ENCODE results near the gene HCFC1R1. TPM values are rescaled to one million over a fixed set of nuclear protein-coding genes. Genes with fewer than 3 reads are reported as not detected.

HCFC1R1 gene
- total and polyA plus RNA-seq, 2 experiments from 2014 or later = 30.2 to 192 TPM

- no peak for TF ChIP-seq ZNF462 (CRISPR knock-in tag; IDR thresholded peaks at IDR 0.05)
- no peak for TF ChIP-seq STAT1 (IDR thresholded peaks at IDR 0.05; ENCODE audit: unreplicated experiment)
- TF ChIP-seq POLR2AphosphoS5 (IDR thresholded peaks at IDR 0.05; ENCODE audit: low read depth) = peak; percentile 90
- no peak for TF ChIP-seq EZH2 (IDR thresholded peaks at IDR 0.05; ENCODE audit: low read depth, unreplicated experiment)
Observed at GRCh38 chr16:2980227-2981176, 43.2 kb downstream of the HCFC1R1 start, which contains the start of gene PKMYT1 (continued).

DNA sequence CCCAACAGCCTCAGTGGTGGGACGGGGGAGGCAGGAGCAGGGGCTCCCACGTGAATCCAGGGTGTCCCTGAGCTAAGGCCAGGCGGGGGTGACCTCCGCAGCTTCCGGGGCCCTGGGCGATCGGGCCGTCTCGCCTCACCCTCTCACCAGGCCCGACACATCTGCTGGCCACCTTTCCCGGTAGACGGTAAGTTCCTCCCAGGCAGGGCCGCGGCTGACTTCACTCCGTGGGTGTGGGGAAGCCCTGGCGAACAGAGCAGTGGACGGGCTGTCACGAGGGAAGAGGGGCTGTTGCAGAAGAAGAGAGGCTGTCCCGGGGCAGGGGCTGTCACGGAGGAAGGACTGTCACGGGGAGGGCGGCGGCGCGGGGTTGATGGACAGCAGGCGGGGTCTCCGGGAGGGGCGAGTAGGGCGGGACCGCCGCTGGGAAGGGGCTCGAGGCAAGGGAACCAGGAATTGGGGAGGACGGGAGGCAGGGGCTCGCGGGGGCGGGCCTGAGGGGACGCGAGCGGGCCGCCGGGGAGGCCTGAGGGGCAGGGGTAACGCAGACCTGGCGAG is 44.0 kb downstream of the HCFC1R1 start:
- Histone ChIP-seq H3K27ac (ENCODE audit: low read depth) (no peak overlapping the region), H2AFZ (peak overlapping the region; percentile 81), H3K79me2 (replicated peaks; ENCODE audit: insufficient read depth) (peaks cover 14% of the 10 kb centered on the region), H3K9me2 (ENCODE audit: insufficient read depth) (no peaks in the 10 kb centered on the region), H4K20me1 (replicated peaks; ENCODE audit: insufficient read depth) (peaks cover 8% of the 10 kb centered on the region; the same call in 1 of the 2 replicates), H3K27me3 (ENCODE audit: insufficient read depth) (no peaks in the 10 kb centered on the region), H3K4me1 (ENCODE audit: insufficient read depth) (peaks cover 22% of the 10 kb centered on the region), H3F3A (replicated peaks; ENCODE audit: low read depth) (peaks cover 19% of the 10 kb centered on the region), H3K4me3 (peak overlapping the region; percentile 86), H3K36me3 (ENCODE audit: insufficient read depth) (0 out of 2 replicates have a peak, but pooled peaks cover 3% of the 10 kb centered on the region), H3K4me2 (peak overlapping the region; percentile 92)
- DNase-seq (ENCODE audit: low spot score) (peak; percentile 46), ATAC-seq (peak; percentile 12)
- Mint-ChIP-seq H3K4me3 (peak overlapping the region; percentile 85), H3K27ac (no peak overlapping the region), H3K27me3 (ENCODE audit: insufficient read depth, low read depth, poor library complexity) (peaks cover 17% of the 10 kb centered on the region), H3K36me3 (ENCODE audit: low read depth) (peaks cover 22% of the 10 kb centered on the region), H3K4me1 (peaks cover 22% of the 10 kb centered on the region), H3K9me3 (peaks cover 2% of the 10 kb centered on the region; the same call in 2 of the 3 replicates)
- TF ChIP-seq, protein P1, sequence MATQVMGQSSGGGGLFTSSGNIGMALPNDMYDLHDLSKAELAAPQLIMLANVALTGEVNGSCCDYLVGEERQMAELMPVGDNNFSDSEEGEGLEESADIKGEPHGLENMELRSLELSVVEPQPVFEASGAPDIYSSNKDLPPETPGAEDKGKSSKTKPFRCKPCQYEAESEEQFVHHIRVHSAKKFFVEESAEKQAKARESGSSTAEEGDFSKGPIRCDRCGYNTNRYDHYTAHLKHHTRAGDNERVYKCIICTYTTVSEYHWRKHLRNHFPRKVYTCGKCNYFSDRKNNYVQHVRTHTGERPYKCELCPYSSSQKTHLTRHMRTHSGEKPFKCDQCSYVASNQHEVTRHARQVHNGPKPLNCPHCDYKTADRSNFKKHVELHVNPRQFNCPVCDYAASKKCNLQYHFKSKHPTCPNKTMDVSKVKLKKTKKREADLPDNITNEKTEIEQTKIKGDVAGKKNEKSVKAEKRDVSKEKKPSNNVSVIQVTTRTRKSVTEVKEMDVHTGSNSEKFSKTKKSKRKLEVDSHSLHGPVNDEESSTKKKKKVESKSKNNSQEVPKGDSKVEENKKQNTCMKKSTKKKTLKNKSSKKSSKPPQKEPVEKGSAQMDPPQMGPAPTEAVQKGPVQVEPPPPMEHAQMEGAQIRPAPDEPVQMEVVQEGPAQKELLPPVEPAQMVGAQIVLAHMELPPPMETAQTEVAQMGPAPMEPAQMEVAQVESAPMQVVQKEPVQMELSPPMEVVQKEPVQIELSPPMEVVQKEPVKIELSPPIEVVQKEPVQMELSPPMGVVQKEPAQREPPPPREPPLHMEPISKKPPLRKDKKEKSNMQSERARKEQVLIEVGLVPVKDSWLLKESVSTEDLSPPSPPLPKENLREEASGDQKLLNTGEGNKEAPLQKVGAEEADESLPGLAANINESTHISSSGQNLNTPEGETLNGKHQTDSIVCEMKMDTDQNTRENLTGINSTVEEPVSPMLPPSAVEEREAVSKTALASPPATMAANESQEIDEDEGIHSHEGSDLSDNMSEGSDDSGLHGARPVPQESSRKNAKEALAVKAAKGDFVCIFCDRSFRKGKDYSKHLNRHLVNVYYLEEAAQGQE (IDR thresholded peaks at IDR 0.05; ENCODE audit: unreplicated experiment) = peak; percentile 17

Data from GM23338 (cell line).